ENCODE results near the gene NKTR.

NKTR gene

GRCh38 chr3:42683875-42684598 is 83.6 kb downstream of the NKTR start:
- peak; percentile 95 for DNase-seq

GRCh38 chr3:42684632-42685362 is 84.3 kb downstream of the NKTR start:
- DNase-seq = no peak

GRCh38 chr3:42685363-42685881 is 84.9 kb downstream of the NKTR start, which contains the start of gene KLHL40:
TSS of gene KLHL40 (plus strand) at chr3:42685537. CDS start at chr3:42685619, 82 bp downstream.
- DNase-seq = no peak

GRCh38 chr3:42685891-42686820 is 85.7 kb downstream of the NKTR start:
- DNase-seq = no peak

- no peak for DNase-seq
Measured at GRCh38 chr3:42686832-42687650, 86.6 kb downstream of the NKTR start.

- no peak for DNase-seq
Measured at GRCh38 chr3:42688016-42688415, 87.5 kb downstream of the NKTR start.

DNA sequence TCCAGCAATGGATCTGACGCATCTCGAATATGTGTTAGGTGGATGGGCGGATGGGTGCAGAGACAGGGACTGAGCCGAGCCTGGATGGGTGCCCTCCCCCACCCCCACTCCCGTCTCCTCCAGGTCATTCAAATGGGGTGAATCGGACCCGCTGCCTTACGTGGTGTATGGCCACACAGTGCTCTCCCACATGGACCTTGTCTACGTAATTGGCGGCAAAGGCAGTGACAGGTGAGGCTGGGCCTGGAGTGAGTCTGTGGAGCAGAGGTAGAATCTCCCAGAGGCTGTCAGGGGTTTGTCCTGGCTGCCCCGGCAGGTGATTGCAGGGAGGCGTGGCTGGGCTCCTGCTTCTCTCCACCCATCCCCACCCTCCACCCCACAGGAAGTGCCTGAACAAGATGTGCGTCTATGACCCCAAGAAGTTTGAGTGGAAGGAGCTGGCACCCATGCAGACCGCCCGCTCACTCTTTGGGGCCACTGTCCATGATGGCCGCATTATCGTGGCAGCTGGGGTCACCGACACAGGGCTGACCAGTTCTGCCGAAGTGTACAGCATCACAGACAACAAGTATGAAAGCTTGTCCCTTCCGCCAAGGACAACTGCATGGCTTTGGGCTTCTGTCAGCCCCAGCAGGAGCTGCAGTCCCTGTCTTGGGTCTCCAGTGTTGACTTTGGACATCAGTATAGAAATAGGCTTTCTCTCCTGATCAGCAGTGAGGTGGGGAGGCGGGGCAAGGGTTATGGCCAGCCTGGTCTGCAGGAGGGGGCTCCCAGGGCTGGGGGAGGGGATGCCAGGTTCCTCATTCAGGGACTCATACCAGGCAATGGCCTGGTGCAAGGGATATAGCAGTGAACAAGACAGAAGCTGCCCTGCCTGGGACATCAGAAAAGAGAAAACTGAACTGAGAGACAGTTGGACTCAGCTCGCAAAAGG is 88.3 kb downstream of the NKTR start:
- no peak for DNase-seq

DNA sequence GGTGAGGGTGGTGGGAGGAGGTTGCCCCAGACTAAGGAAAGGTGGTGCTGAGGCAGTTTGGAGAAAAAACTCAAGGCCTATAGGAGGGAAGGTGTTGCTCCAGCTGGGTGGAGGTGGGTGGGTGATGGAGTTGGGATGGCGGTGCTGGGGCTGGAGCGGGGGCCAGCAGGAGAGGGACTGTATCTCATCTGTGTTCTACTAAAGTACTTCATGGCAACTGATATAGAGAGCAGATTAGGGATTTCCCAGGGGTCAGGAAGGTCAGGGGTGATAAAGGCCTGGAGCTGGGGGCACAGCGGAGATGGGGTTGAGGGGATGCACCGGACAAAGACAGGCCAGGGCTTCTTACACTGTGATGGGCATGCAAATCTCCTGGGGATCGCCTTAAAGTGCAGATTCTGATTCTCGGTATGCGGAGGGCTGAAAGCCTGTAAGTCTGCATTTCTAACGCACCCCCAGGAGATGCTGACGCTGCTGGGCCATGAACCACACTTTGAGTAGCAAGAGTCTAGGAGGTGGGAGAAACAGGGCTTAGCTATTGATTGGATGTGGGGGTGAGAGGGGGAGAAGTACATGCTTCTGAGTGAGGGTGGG is 89.0 kb downstream of the NKTR start:
- no peak for DNase-seq

DNA sequence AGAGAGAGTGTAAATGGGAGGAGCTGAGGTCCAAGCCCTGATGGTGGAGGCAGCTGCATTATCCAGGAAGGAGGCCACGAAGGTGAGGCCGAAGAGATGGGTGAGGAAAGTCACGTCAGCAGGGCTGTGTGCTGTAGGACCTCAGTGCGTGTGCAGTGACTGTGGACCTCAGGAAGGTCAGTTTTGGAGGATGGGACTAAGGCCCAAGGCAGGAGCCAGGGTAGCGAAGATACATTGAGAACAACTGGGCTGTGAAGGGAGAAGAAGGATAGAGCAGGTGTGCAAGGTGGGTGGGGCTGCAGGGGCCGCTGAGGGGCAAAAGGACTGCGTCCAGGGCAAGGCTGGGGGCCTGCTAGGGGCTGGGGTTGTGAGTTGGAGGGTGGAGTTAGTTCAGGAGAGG is 89.7 kb downstream of the NKTR start:
- DNase-seq = no peak

DNA sequence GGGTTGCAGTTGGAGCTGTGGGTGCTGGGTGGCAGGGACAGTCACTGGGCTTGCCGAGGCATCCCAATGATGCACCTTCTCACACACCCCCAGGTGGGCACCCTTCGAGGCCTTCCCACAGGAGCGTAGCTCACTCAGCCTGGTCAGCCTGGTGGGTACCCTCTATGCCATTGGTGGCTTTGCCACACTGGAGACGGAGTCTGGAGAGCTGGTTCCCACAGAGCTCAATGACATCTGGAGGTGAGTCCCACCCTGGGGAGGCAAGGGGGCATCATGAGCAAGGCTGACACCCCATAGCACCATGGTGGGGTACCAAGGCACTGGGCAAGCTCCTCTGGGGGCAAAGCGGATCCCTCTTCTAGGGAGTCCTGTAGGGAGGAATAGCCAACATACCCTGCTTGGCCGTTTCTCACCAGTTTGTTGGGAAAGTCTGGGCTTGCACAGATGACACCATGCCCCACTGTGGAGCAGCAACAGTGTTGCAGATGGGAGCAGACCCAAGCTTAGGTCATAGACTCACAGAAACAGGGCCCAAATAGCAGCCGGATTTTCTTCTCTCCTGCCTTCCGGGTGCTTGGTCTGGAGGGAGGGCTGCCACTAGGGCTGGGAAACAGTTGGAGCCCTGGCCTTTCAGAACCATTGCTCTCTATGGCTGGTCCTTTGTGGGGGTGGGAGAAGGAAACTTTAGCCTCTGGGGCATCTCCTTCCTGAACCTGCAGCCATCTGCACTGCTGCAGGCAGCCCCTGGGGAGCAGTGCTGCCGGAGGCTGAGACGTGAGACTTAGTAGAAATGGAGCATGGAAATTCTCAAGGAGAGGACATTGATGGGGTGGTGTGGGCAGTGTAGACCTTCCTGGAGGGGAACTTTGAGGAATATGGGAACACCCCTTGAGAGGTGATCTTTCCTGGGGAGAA is 90.5 kb downstream of the NKTR start:
- DNase-seq = no peak

GRCh38 chr3:42691816-42692666 is 91.6 kb downstream of the NKTR start:
- no peak for DNase-seq

DNA sequence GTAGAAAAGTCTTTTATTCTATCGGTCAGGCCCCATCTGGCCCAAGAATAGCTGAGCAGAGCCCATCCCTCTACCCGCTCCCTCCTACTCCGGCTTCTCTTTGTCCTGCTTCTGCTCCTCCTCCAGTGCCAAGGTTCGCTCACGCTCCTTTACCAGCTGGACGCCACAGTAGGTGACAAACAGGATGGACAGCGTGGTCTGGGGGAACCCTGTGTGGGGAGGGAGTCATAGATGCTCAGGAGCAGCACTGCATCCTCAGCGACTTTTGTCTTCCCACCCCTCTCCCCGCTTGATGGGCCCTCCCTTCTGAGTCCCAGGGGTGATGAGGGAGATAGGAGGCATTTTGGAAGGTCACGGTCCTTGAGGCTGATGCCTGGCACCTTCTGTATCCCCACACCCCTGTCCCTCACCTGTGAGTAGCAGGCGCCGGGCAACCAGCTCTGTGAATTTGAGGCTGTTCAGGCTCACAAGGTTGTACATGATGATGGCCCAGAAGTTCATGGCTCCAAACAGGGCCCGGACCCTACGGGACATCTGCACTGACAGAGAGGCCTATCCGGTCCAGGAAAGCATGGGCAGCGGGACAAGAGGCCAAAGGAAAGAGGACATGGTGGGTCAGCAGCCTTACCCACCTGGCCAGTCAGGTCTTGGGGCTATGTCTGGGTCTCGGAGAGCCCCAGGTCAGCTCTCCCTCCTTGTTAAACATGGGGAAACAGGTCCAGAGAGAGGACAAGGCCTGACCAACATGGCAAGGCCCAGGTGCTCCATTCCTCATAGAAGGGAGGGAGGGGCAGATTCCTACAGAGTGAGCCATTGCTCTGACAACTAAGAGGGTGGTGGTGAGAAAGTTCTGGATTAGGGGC is 92.4 kb downstream of the NKTR start:
- DNase-seq = no peak

DNA sequence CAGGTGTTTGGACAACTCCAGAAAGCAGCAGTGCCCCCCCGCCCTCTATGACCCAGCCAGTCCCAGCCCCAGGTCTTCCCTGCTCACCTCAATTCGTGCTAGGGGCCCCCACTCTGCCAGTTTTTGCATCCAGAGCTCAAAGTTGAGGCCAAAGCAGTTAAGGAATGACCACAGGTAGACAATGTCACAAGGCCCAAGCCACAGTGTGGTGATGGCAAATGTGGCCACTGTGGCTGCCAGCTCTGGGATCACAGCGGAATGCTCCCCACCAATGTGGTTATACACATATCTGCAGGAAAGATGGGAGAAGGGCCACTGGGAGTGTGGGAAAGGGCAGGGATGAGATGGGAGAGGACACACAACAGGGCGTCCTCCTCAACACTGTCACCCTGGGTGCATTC is 93.0 kb downstream of the NKTR start:
- DNase-seq = no peak

GRCh38 chr3:42694366-42694765 is 93.9 kb downstream of the NKTR start:
- DNase-seq = no peak

GRCh38 chr3:42696356-42697288 is 96.1 kb downstream of the NKTR start:
- DNase-seq = no peak
